ENCODE measurements around the gene TMEM161B. TPM values are rescaled to one million over a fixed set of nuclear protein-coding genes. Genes with fewer than 3 reads are reported as not detected.

TMEM161B gene
- total RNA-seq, 1 donor from 2014 or later: 16.9 TPM

- no peak for TF ChIP-seq CTCF (conservative IDR thresholded peaks at IDR 0.05)
- H3K27me3 Mint-ChIP-seq (ENCODE audit: low read depth): peaks cover 1% of the 10 kb centered on the region
- no peaks in the 10 kb centered on the region for H3K9me3 Mint-ChIP-seq
- no peak overlapping the region for H3K4me3 Mint-ChIP-seq
- DNase-seq (ENCODE audit: low read depth, low spot score): no peak
- no peaks in the 10 kb centered on the region for H3K4me1 Mint-ChIP-seq
- H3K36me3 Mint-ChIP-seq (ENCODE audit: low read depth): peaks cover 3% of the 10 kb centered on the region
- H3K27ac Mint-ChIP-seq (ENCODE audit: unreplicated experiment): no peak overlapping the region
These were observed 113.8 kb downstream of the TMEM161B start for GRCh38 chr5:88154891-88155290.

- Mint-ChIP-seq H3K4me3 (no peak overlapping the region), H3K9me3 (no peaks in the 10 kb centered on the region), H3K27ac (ENCODE audit: unreplicated experiment) (no peak overlapping the region), H3K4me1 (peaks cover 2% of the 10 kb centered on the region), H3K27me3 (ENCODE audit: low read depth) (peaks cover 22% of the 10 kb centered on the region), H3K36me3 (ENCODE audit: low read depth) (peaks cover 3% of the 10 kb centered on the region)
- DNase-seq (ENCODE audit: low read depth, low spot score): no peak
- no peak for TF ChIP-seq CTCF (conservative IDR thresholded peaks at IDR 0.05)
These were observed 117.9 kb downstream of the TMEM161B start for GRCh38 chr5:88150747-88151146.

DNA sequence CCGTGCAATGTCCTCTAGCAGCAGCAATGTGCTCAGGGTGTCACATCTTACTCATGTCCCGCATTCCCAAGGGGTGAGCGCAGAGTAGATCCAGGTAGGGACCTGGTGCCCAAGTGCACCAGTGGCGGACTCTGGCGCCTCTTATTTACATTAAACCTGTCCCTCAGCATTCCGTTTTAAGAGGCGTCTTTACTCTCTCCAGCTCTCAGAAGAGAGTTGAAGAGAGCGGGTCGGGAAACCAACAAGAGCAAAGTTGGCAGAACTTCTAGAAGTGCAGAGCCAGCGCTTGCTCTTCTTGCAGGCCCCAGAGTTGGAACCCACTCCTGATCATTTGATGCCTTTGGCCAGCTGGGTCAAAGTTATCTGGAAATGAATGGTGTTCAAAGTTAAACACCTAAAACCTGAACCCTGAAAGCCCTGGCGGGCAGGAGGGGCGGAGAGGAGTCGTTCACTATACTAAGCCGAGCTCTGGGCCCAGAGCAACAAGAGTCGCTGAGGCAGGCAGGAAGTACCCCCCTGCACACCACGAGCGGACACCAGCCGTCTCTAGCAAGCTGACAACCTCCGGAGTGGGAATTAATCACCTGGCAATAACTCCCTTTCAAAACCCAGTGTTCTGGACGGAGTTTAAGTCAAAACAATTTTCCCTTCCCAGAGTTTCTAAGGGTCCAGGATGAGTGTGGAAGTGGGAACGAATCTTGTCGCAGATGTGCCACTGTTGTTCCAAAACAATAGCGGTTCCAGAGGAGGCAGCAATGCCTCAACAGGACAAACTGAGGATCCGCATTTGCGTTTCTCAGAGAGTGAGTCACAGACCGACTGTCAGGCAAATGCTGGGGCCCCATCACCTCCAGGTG, 122.8 kb downstream of the TMEM161B start:
- TF ChIP-seq CTCF (conservative IDR thresholded peaks at IDR 0.05): no peak
- peaks cover 22% of the 10 kb centered on the region for H3K27me3 Mint-ChIP-seq (ENCODE audit: low read depth)
- H3K4me3 Mint-ChIP-seq: peak overlapping the region; percentile 5
- no peaks in the 10 kb centered on the region for H3K36me3 Mint-ChIP-seq (ENCODE audit: low read depth)
- H3K27ac Mint-ChIP-seq (ENCODE audit: unreplicated experiment): no peak overlapping the region
- peaks cover 18% of the 10 kb centered on the region for H3K4me1 Mint-ChIP-seq
- DNase-seq (ENCODE audit: low read depth, low spot score): peak; percentile 24
- H3K9me3 Mint-ChIP-seq: no peaks in the 10 kb centered on the region

DNA sequence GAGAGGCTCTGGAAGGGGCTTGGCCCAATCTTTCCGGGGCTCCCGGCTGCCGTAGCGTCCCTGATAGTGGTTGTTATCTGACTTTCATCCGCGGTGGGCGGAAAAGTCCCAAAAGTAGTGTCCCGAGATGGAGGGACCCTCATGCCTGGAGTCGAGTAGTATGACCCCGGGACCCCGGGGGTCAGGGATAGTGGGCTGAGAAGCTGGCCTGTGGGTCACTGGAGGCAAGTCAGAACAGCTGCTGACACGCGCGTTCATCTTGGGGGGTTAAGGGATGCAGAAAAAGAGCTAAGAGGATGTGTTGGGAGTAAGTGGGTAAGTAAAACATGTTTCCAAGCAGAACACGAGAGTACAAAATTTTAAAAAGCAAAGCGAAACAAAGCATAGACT, 123.4 kb downstream of the TMEM161B start:
- Mint-ChIP-seq H3K27ac (ENCODE audit: unreplicated experiment) (no peak overlapping the region), H3K9me3 (no peaks in the 10 kb centered on the region), H3K27me3 (ENCODE audit: low read depth) (peaks cover 22% of the 10 kb centered on the region), H3K4me1 (peaks cover 18% of the 10 kb centered on the region), H3K36me3 (ENCODE audit: low read depth) (no peaks in the 10 kb centered on the region), H3K4me3 (peak overlapping the region; percentile 5)
- no peak for TF ChIP-seq CTCF (conservative IDR thresholded peaks at IDR 0.05)
- DNase-seq (ENCODE audit: low read depth, low spot score): no peak
